H1 (cell line): ENCODE measurements around the gene HMGCLL1. TPM values are rescaled to one million over a fixed set of nuclear protein-coding genes. Genes with fewer than 3 reads are reported as not detected.

Experiments used
- POU5F1 ChIP-seq: IDR thresholded peaks from 2 replicates; pipeline ENCODE4 v1.6.1; 2011; ENCODE audit warnings: low read depth, mild to moderate bottlenecking, low read length, moderate library complexity
- RXRA ChIP-seq: IDR thresholded peaks from 2 replicates; pipeline ENCODE4 v1.6.1; 2011; ENCODE audit warnings: low read depth, mild to moderate bottlenecking, low read length, moderate library complexity; ENCODE audit not compliant: insufficient read depth
- SIRT6 ChIP-seq: IDR thresholded peaks from one replicate; pipeline ENCODE4 v1.7.1; 2012; ENCODE audit warnings: low read length, inconsistent platforms
- SIX5 ChIP-seq: IDR thresholded peaks from 2 replicates; pipeline ENCODE4 v1.6.1; 2011; ENCODE audit warnings: mild to moderate bottlenecking, low read depth, low read length
- polyA plus RNA-seq, 7 experiments: library from polyadenylated mRNA; depleted of rRNA in 3 of 7; stranded (reverse) in 5 of 7; unstranded in 2 of 7; fragments of >200 nt in 5 of 7; fragments of 200-250 nt in 2 of 7; gene quantifications; 1 replicate in 5 of 7; 2 replicates in 1 of 7; 4 replicates in 1 of 7; pipeline versions ENCODE4 v1.2.1 to v1.2.3, GENCODE V29; 2011 to 2013; ENCODE audit warnings: missing spikeins in 2 of 7, mixed read lengths in 2 of 7
- total RNA-seq: library from RNA; stranded (reverse); fragmentation: NEBNext Ultra II Directional; extraction: Animal tissue kit (Norgen Biotek cat#: 25700); gene quantifications from 2 replicates; pipeline ENCODE4 v1.2.1, GENCODE V29; 2021

HMGCLL1 gene
- total and polyA plus RNA-seq, 2 of the 8 experiments (the other 6 are each of a cell fraction or from before 2014, with no cell fraction given): 0.06 to 0.41 TPM

GRCh38 chr6:55494411-55494810, 84.6 kb downstream of the HMGCLL1 start (continued):
- no peak for TF ChIP-seq POU5F1
- no peak for TF ChIP-seq SIRT6
- no peak for TF ChIP-seq RXRA
- TF ChIP-seq SIX5: no peak
